Astrocyte (in vitro differentiated cells and primary cell): ENCODE measurements around the gene STX10. TPM values are rescaled to one million over a fixed set of nuclear protein-coding genes. Genes with fewer than 3 reads are reported as not detected.
"Not testable (repeated sequence)": the region's sequence is repeated elsewhere in the genome, so short reads cannot be mapped to it uniquely, and the experiment has no call there.

ENCODE experiments used
- DNase-seq: peaks from one replicate; pipeline ENCODE4 v3.0.0-alpha.2; 2010; ENCODE audit warnings: low read depth
- FAIRE-seq: peaks from 2 replicates; lab custom pipeline; 2011; peaks lifted over from hg19 to GRCh38; lab: Jason Lieb, UNC
- H2AFZ ChIP-seq: 2 replicates; pipeline ENCODE4 v1.6.0; 2012; ENCODE audit warnings: low read depth, low read length, inconsistent platforms
- H3K27ac ChIP-seq: 2 replicates; pipeline ENCODE4 v1.5.1; 2011; ENCODE audit warnings: low read depth, low read length, inconsistent platforms
- H3K27me3 ChIP-seq: 2 replicates; pipeline ENCODE4 v1.6.0; 2011; ENCODE audit warnings: low read length, inconsistent platforms; ENCODE audit not compliant: insufficient read depth
- H3K36me3 ChIP-seq: 2 replicates; pipeline ENCODE4 v1.5.1; 2011; ENCODE audit warnings: low read length, inconsistent platforms; ENCODE audit not compliant: insufficient read depth
- H3K4me1 ChIP-seq: 2 replicates; pipeline ENCODE4 v1.5.1; 2011; ENCODE audit warnings: low read length, inconsistent platforms; ENCODE audit not compliant: insufficient read depth
- H3K4me2 ChIP-seq: 2 replicates; pipeline ENCODE4 v1.6.0; 2012; ENCODE audit warnings: low read length, inconsistent platforms
- H3K4me3 ChIP-seq: 2 replicates; pipeline ENCODE4 v1.5.1; 2011; ENCODE audit warnings: low read depth, mild to moderate bottlenecking, low read length, inconsistent platforms; ENCODE audit not compliant: insufficient read depth
- H3K79me2 ChIP-seq: 2 replicates; pipeline ENCODE4 v1.6.0; 2012; ENCODE audit warnings: mild to moderate bottlenecking, low read length, inconsistent platforms; ENCODE audit not compliant: insufficient read depth
- H3K9ac ChIP-seq: 2 replicates; pipeline ENCODE4 v1.6.0; 2012; ENCODE audit warnings: mild to moderate bottlenecking, low read length, inconsistent platforms
- H3K9me3 ChIP-seq: 2 replicates; pipeline ENCODE4 v1.5.1; 2012; ENCODE audit warnings: low read depth, mild to moderate bottlenecking, low read length, inconsistent platforms; ENCODE audit not compliant: insufficient read depth
- H4K20me1 ChIP-seq: 2 replicates; pipeline ENCODE4 v1.6.0; 2012; ENCODE audit warnings: low read length, inconsistent platforms; ENCODE audit not compliant: insufficient read depth
- H3K27ac Mint-ChIP-seq: one replicate; pipeline ENCODE4 v1.8.0; 2021; ENCODE audit warnings: mild to moderate bottlenecking, mixed read lengths; ENCODE audit not compliant: unreplicated experiment
- H3K27me3 Mint-ChIP-seq: one replicate; pipeline ENCODE4 v1.8.0; 2021; ENCODE audit warnings: low read depth, mixed read lengths; ENCODE audit not compliant: unreplicated experiment
- H3K36me3 Mint-ChIP-seq: one replicate; pipeline ENCODE4 v1.8.0; 2021; ENCODE audit warnings: low read depth, mixed read lengths; ENCODE audit not compliant: unreplicated experiment
- H3K4me1 Mint-ChIP-seq: one replicate; pipeline ENCODE4 v1.8.0; 2021; ENCODE audit warnings: low read depth, mixed read lengths; ENCODE audit not compliant: unreplicated experiment
- H3K4me3 Mint-ChIP-seq: one replicate; pipeline ENCODE4 v1.8.0; 2021; ENCODE audit warnings: mild to moderate bottlenecking, moderate library complexity, mixed read lengths; ENCODE audit not compliant: unreplicated experiment
- H3K9me3 Mint-ChIP-seq: one replicate; pipeline ENCODE4 v1.8.0; 2021; ENCODE audit warnings: mild to moderate bottlenecking, mixed read lengths; ENCODE audit not compliant: unreplicated experiment
- EZH2 ChIP-seq: IDR thresholded peaks from 2 replicates; pipeline ENCODE4 v1.6.1; 2012; ENCODE audit warnings: mild to moderate bottlenecking, low read length, inconsistent platforms; ENCODE audit not compliant: insufficient read depth
- total RNA-seq: library from RNA; stranded (reverse); gene quantifications from 2 replicates; pipeline ENCODE4 v1.2.1, GENCODE V29; 2021
- TF ChIP-seq, protein P1 (sequence below): IDR thresholded peaks from 2 replicates; pipeline ENCODE4 v1.5.1; 2011; ENCODE audit warnings: low read depth, mild to moderate bottlenecking, inconsistent platforms, low read length, moderate library complexity; ENCODE audit not compliant: insufficient read depth

STX10 gene
- total RNA-seq, 1 donor from 2014 or later, result 39.7 TPM

- FAIRE-seq (no peak), DNase-seq (no peak)
- Mint-ChIP-seq H3K27me3 (no peaks in the 10 kb centered on the region), H3K4me1 (peaks cover 5% of the 10 kb centered on the region), H3K4me3 (peak overlapping the region; percentile 97), H3K27ac (peak overlapping the region; percentile 99), H3K36me3 (peaks cover 15% of the 10 kb centered on the region), H3K9me3 (no peaks in the 10 kb centered on the region)
- TF ChIP-seq EZH2, result no peak
- TF ChIP-seq, protein P1, sequence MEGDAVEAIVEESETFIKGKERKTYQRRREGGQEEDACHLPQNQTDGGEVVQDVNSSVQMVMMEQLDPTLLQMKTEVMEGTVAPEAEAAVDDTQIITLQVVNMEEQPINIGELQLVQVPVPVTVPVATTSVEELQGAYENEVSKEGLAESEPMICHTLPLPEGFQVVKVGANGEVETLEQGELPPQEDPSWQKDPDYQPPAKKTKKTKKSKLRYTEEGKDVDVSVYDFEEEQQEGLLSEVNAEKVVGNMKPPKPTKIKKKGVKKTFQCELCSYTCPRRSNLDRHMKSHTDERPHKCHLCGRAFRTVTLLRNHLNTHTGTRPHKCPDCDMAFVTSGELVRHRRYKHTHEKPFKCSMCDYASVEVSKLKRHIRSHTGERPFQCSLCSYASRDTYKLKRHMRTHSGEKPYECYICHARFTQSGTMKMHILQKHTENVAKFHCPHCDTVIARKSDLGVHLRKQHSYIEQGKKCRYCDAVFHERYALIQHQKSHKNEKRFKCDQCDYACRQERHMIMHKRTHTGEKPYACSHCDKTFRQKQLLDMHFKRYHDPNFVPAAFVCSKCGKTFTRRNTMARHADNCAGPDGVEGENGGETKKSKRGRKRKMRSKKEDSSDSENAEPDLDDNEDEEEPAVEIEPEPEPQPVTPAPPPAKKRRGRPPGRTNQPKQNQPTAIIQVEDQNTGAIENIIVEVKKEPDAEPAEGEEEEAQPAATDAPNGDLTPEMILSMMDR, result no peak
- Histone ChIP-seq H3K9ac (peak overlapping the region; percentile 97), H3K4me3 (peak overlapping the region; percentile 87), H2AFZ (peak overlapping the region; percentile 61), H3K4me1 (peaks cover 29% of the 10 kb centered on the region), H3K27me3 (no peaks in the 10 kb centered on the region), H4K20me1 (peaks cover 32% of the 10 kb centered on the region), H3K9me3 (no peaks in the 10 kb centered on the region), H3K4me2 (peak overlapping the region; percentile 97), H3K79me2 (peaks cover 60% of the 10 kb centered on the region), H3K27ac (peak overlapping the region; percentile 93), H3K36me3 (no peaks in the 10 kb centered on the region)
Observed at GRCh38 chr19:13150931-13151604, 893 bp upstream of the STX10 start.

DNA sequence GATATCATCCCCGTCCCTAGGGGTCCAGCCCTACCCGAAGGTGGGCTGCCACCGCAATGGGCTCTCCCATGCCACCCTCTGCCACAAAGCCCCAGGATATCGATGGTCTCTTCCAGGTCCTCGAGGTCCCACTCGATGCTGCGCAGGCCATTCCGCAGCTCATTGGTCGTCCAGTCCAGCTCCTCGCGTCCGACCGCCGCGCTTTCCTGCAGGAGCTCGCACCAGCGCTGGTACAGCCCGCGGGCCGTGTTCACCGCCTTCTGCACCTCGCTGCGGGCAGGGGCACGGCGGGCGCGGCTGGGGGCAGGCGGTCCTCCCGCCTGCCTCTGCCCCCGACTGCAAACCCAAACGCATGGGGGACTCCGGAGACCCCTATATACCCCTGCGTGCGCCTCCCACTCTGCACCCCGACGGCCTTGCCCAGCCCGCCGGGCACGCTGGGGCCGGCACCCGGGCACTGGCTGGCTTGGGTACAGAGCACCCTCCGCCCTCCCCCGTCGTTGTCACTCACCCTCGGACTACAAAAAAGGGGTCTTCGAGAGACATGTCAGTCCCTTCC is 468 bp downstream of the STX10 start:
- DNase-seq (peak; percentile 29), FAIRE-seq (no peak)
- H3K9ac ChIP-seq, result peak overlapping the region; percentile 97
- H3K79me2 ChIP-seq, result peaks cover 53% of the 10 kb centered on the region
- no peaks in the 10 kb centered on the region for H3K27me3 ChIP-seq
- peaks cover 5% of the 10 kb centered on the region for H3K4me1 Mint-ChIP-seq
- H3K9me3 Mint-ChIP-seq, result no peaks in the 10 kb centered on the region
- peaks cover 17% of the 10 kb centered on the region for H3K4me1 ChIP-seq
- H3K27ac Mint-ChIP-seq, result peak overlapping the region; percentile 99
- peak overlapping the region; percentile 97 for H3K4me2 ChIP-seq
- H3K27ac ChIP-seq, result peak overlapping the region; percentile 93
- TF ChIP-seq, protein P1, result no peak
- no peak for TF ChIP-seq EZH2
- no peaks in the 10 kb centered on the region for H3K9me3 ChIP-seq
- H4K20me1 ChIP-seq, result peaks cover 23% of the 10 kb centered on the region
- H3K36me3 Mint-ChIP-seq, result peaks cover 15% of the 10 kb centered on the region
- no peaks in the 10 kb centered on the region for H3K36me3 ChIP-seq
- H2AFZ ChIP-seq, result peak overlapping the region; percentile 61
- H3K27me3 Mint-ChIP-seq, result no peaks in the 10 kb centered on the region
- peak overlapping the region; percentile 87 for H3K4me3 ChIP-seq
- peak overlapping the region; percentile 97 for H3K4me3 Mint-ChIP-seq

- H3K36me3 ChIP-seq, H3K9me3 ChIP-seq, FAIRE-seq, H3K27me3 ChIP-seq, DNase-seq, H3K27me3 Mint-ChIP-seq, H3K4me1 Mint-ChIP-seq, H3K9me3 Mint-ChIP-seq, H3K27ac ChIP-seq: not testable (repeated sequence)
- Histone ChIP-seq H3K9ac (peak overlapping the region; percentile 97), H3K4me1 (peaks cover 19% of the 10 kb centered on the region), H3K79me2 (peaks cover 48% of the 10 kb centered on the region), H2AFZ (peak overlapping the region; percentile 61), H3K4me2 (peak overlapping the region; percentile 97), H4K20me1 (peaks cover 18% of the 10 kb centered on the region), H3K4me3 (peak overlapping the region; percentile 87)
- H3K36me3 Mint-ChIP-seq, result peaks cover 15% of the 10 kb centered on the region
- H3K27ac Mint-ChIP-seq, result peak overlapping the region; percentile 63
- peak overlapping the region; percentile 86 for H3K4me3 Mint-ChIP-seq
Observed at GRCh38 chr19:13149173-13149627, 975 bp downstream of the STX10 start.
